ENCODE measurements around the gene NUP62. TPM values are rescaled to one million over a fixed set of nuclear protein-coding genes. Genes with fewer than 3 reads are reported as not detected.

Gene NUP62
- total and polyA plus RNA-seq, 2 experiments from 2014 or later: 35.1 to 38.5 TPM

- no peak for TF ChIP-seq EZH2 (IDR thresholded peaks at IDR 0.05; ENCODE audit: insufficient read depth, poor library complexity, severe bottlenecking)
- TF ChIP-seq EZH2phosphoT487 (IDR thresholded peaks at IDR 0.05; ENCODE audit: insufficient read depth, low read depth): no peak
- no peak for DNase-seq
- Histone ChIP-seq H3K79me2 (ENCODE audit: insufficient read depth) (peaks cover 32% of the 10 kb centered on the region), H3K36me3 (ENCODE audit: low read depth) (peaks cover 9% of the 10 kb centered on the region; the same call in 1 of the 2 replicates), H2AFZ (no peak overlapping the region), H3K4me2 (ENCODE audit: unreplicated experiment) (no peak overlapping the region), H3K27ac (no peak overlapping the region), H3K9me2 (ENCODE audit: insufficient read depth) (no peaks in the 10 kb centered on the region), H3K4me1 (ENCODE audit: insufficient read depth) (peaks cover 14% of the 10 kb centered on the region), H3K9ac (no peak overlapping the region), H3K27me3 (replicated peaks; ENCODE audit: insufficient read depth) (no peaks in the 10 kb centered on the region), H3K4me3 (no peak overlapping the region), H3F3A (ENCODE audit: insufficient read depth) (peaks cover 21% of the 10 kb centered on the region), H3K9me3 (ENCODE audit: low read depth) (no peaks in the 10 kb centered on the region), H4K20me1 (ENCODE audit: insufficient read depth) (no peaks in the 10 kb centered on the region)
- WGBS, 2 experiments (ENCODE audit: low coverage in 1 of 2, low lambda C conversion rate in 2 of 2, missing lambda C conversion rate in 2 of 2): 88 to 92% methylated on average over 17 of the region's 17 CpGs
- in situ Hi-C loops (cut with MboI): no loop called here
These were observed 65.4 kb downstream of the NUP62 start for GRCh38 chr19:49863935-49864320.

GRCh38 chr19:49863254-49863934 lies 65.9 kb downstream of the NUP62 start:
- in situ Hi-C loops (cut with MboI): no loop called here

GRCh38 chr19:49862391-49863253 lies 66.7 kb downstream of the NUP62 start:
- Histone ChIP-seq H4K20me1 (ENCODE audit: insufficient read depth) (no peaks in the 10 kb centered on the region), H3K9me3 (ENCODE audit: low read depth) (no peaks in the 10 kb centered on the region), H3K4me1 (ENCODE audit: insufficient read depth) (peaks cover 14% of the 10 kb centered on the region), H3K4me2 (ENCODE audit: unreplicated experiment) (no peak overlapping the region), H3K79me2 (ENCODE audit: insufficient read depth) (peaks cover 32% of the 10 kb centered on the region), H3K4me3 (no peak overlapping the region), H3K36me3 (ENCODE audit: low read depth) (peaks cover 9% of the 10 kb centered on the region; the same call in 1 of the 2 replicates), H2AFZ (no peak overlapping the region), H3K27me3 (replicated peaks; ENCODE audit: insufficient read depth) (no peaks in the 10 kb centered on the region), H3K9ac (no peak overlapping the region), H3K9me2 (ENCODE audit: insufficient read depth) (no peaks in the 10 kb centered on the region), H3F3A (ENCODE audit: insufficient read depth) (peaks cover 17% of the 10 kb centered on the region), H3K27ac (no peak overlapping the region)
- TF ChIP-seq EZH2phosphoT487 (IDR thresholded peaks at IDR 0.05; ENCODE audit: insufficient read depth, low read depth) (no peak), EZH2 (IDR thresholded peaks at IDR 0.05; ENCODE audit: insufficient read depth, poor library complexity, severe bottlenecking) (no peak)
- in situ Hi-C loops (cut with MboI): no loop called here
- no peak for DNase-seq
- WGBS, 2 experiments (ENCODE audit: low coverage in 1 of 2, low lambda C conversion rate in 2 of 2, missing lambda C conversion rate in 2 of 2): 84 to 96% methylated on average over 20 to 48 of the region's 49 CpGs

More at GRCh38 chr19:49863254-49863934, 65.9 kb downstream of the NUP62 start:
- peaks cover 9% of the 10 kb centered on the region; the same call in 1 of the 2 replicates for H3K36me3 ChIP-seq (ENCODE audit: low read depth)
- DNase-seq: no peak
- H3K9me2 ChIP-seq (ENCODE audit: insufficient read depth): no peaks in the 10 kb centered on the region
- no peak overlapping the region for H3K4me2 ChIP-seq (ENCODE audit: unreplicated experiment)
- peaks cover 32% of the 10 kb centered on the region for H3K79me2 ChIP-seq (ENCODE audit: insufficient read depth)
- H2AFZ ChIP-seq: no peak overlapping the region
- H3K4me3 ChIP-seq: no peak overlapping the region
- peaks cover 23% of the 10 kb centered on the region for H3F3A ChIP-seq (ENCODE audit: insufficient read depth)
- H3K27me3 ChIP-seq (replicated peaks; ENCODE audit: insufficient read depth): no peaks in the 10 kb centered on the region
- H3K9ac ChIP-seq: no peak overlapping the region
- 90% methylated on average over 24 of the region's 24 CpGs for whole genome bisulfite sequencing, 2 experiments (ENCODE audit: low coverage in 1 of 2, low lambda C conversion rate in 2 of 2, missing lambda C conversion rate in 2 of 2)
- TF ChIP-seq EZH2phosphoT487 (IDR thresholded peaks at IDR 0.05; ENCODE audit: insufficient read depth, low read depth): no peak
- H3K4me1 ChIP-seq (ENCODE audit: insufficient read depth): peaks cover 14% of the 10 kb centered on the region
- H3K9me3 ChIP-seq (ENCODE audit: low read depth): no peaks in the 10 kb centered on the region
- no peaks in the 10 kb centered on the region for H4K20me1 ChIP-seq (ENCODE audit: insufficient read depth)
- H3K27ac ChIP-seq: no peak overlapping the region

GRCh38 chr19:49861541-49862378 lies 67.5 kb downstream of the NUP62 start:
- no peaks in the 10 kb centered on the region for H3K9me2 ChIP-seq (ENCODE audit: insufficient read depth)
- TF ChIP-seq EZH2phosphoT487 (IDR thresholded peaks at IDR 0.05; ENCODE audit: insufficient read depth, low read depth) (no peak), EZH2 (IDR thresholded peaks at IDR 0.05; ENCODE audit: insufficient read depth, poor library complexity, severe bottlenecking) (no peak)
- H3K9me3 ChIP-seq (ENCODE audit: low read depth): no peaks in the 10 kb centered on the region
- no peak overlapping the region for H3K9ac ChIP-seq
- H3K79me2 ChIP-seq (ENCODE audit: insufficient read depth): peaks cover 32% of the 10 kb centered on the region
- H3K36me3 ChIP-seq (ENCODE audit: low read depth): peaks cover 9% of the 10 kb centered on the region; the same call in 1 of the 2 replicates
- H4K20me1 ChIP-seq (ENCODE audit: insufficient read depth): no peaks in the 10 kb centered on the region
- H3K4me2 ChIP-seq (ENCODE audit: unreplicated experiment): no peak overlapping the region
- 84 to 85% methylated on average over 35 to 60 of the region's 60 CpGs for WGBS, 2 experiments (ENCODE audit: low coverage in 1 of 2, low lambda C conversion rate in 2 of 2, missing lambda C conversion rate in 2 of 2)
- H2AFZ ChIP-seq: no peak overlapping the region
- no peak for DNase-seq
- peaks cover 22% of the 10 kb centered on the region for H3F3A ChIP-seq (ENCODE audit: insufficient read depth)
- in situ Hi-C loops (cut with MboI): no loop called here
- H3K27me3 ChIP-seq (replicated peaks; ENCODE audit: insufficient read depth): no peaks in the 10 kb centered on the region
- peaks cover 14% of the 10 kb centered on the region for H3K4me1 ChIP-seq (ENCODE audit: insufficient read depth)
- no peak overlapping the region for H3K4me3 ChIP-seq
- no peak overlapping the region for H3K27ac ChIP-seq

All from GM23248 (cell line).